Measurements from ENCODE around the gene DOCK7. TPM values are rescaled to one million over a fixed set of nuclear protein-coding genes. Genes with fewer than 3 reads are reported as not detected.

The DOCK7 gene
- total and polyA plus RNA-seq, 2 donors = 7.4 to 19.2 TPM

GRCh38 chr1:62601457-62601856 is 86.7 kb downstream of the DOCK7 start:
- H3K4me1 ChIP-seq (ENCODE audit: control insufficient read depth in 2 of 2, insufficient read depth in 2 of 2, low read length in 2 of 2) = no peaks in the 10 kb centered on the region
- H3K27me3 ChIP-seq (ENCODE audit: control insufficient read depth in 2 of 2, insufficient read depth in 1 of 2, low read length in 1 of 2) = no peaks in the 10 kb centered on the region
- WGBS = 98% methylated on average over 2 of the region's 2 CpGs
- DNase-seq (ENCODE audit: low read depth in 6 of 9, low spot score in 9 of 9) = no peak
- H3K36me3 ChIP-seq (ENCODE audit: control insufficient read depth in 2 of 2, insufficient read depth in 2 of 2, low read length in 1 of 2) = no peaks in the 10 kb centered on the region
- H3K4me3 ChIP-seq (ENCODE audit: low read length in 2 of 2) = no peak overlapping the region
- H3K27ac ChIP-seq (ENCODE audit: low read depth in 1 of 2, low read length in 1 of 2) = no peak overlapping the region
- no peaks in the 10 kb centered on the region for H3K9me3 ChIP-seq (ENCODE audit: control insufficient read depth in 2 of 2, insufficient read depth in 1 of 2, low read length in 1 of 2)

GRCh38 chr1:62599044-62599443 is 89.1 kb downstream of the DOCK7 start:
- Histone ChIP-seq H3K9me3 (ENCODE audit: control insufficient read depth in 2 of 2, insufficient read depth in 1 of 2, low read length in 1 of 2) (no peaks in the 10 kb centered on the region), H3K27ac (ENCODE audit: low read depth in 1 of 2, low read length in 1 of 2) (no peak overlapping the region), H3K4me1 (ENCODE audit: control insufficient read depth in 2 of 2, insufficient read depth in 2 of 2, low read length in 2 of 2) (no peaks in the 10 kb centered on the region), H3K27me3 (ENCODE audit: control insufficient read depth in 2 of 2, insufficient read depth in 1 of 2, low read length in 1 of 2) (no peaks in the 10 kb centered on the region), H3K36me3 (ENCODE audit: control insufficient read depth in 2 of 2, insufficient read depth in 2 of 2, low read length in 1 of 2) (no peaks in the 10 kb centered on the region), H3K4me3 (ENCODE audit: low read length in 2 of 2) (no peak overlapping the region)
- WGBS = 97% methylated on average over 5 of the region's 5 CpGs
- no peak for DNase-seq (ENCODE audit: low read depth in 6 of 9, low spot score in 9 of 9)

- WGBS = 98% methylated on average over 3 of the region's 3 CpGs
- Histone ChIP-seq H3K9me3 (ENCODE audit: control insufficient read depth in 2 of 2, insufficient read depth in 1 of 2, low read length in 1 of 2) (no peaks in the 10 kb centered on the region), H3K36me3 (ENCODE audit: control insufficient read depth in 2 of 2, insufficient read depth in 2 of 2, low read length in 1 of 2) (no peaks in the 10 kb centered on the region), H3K27me3 (ENCODE audit: control insufficient read depth in 2 of 2, insufficient read depth in 1 of 2, low read length in 1 of 2) (no peaks in the 10 kb centered on the region), H3K27ac (ENCODE audit: low read depth in 1 of 2, low read length in 1 of 2) (no peak within 1 kb of the TSS), H3K4me1 (ENCODE audit: control insufficient read depth in 2 of 2, insufficient read depth in 2 of 2, low read length in 2 of 2) (no peaks in the 10 kb centered on the region), H3K4me3 (ENCODE audit: low read length in 2 of 2) (no peak within 1 kb of the TSS)
- DNase-seq (ENCODE audit: low read depth in 6 of 9, low spot score in 9 of 9) = no peak
Measured at GRCh38 chr1:62597281-62597680, 90.9 kb downstream of the DOCK7 start, which contains the start of gene ANGPTL3. Gene ANGPTL3, plus strand, starts transcription at chr1:62597520. Its CDS starts 47 bp downstream, at chr1:62597567.

- Histone ChIP-seq H3K27ac (ENCODE audit: low read depth in 1 of 2, low read length in 1 of 2) (no peak overlapping the region), H3K36me3 (ENCODE audit: control insufficient read depth in 2 of 2, insufficient read depth in 2 of 2, low read length in 1 of 2) (no peaks in the 10 kb centered on the region), H3K9me3 (ENCODE audit: control insufficient read depth in 2 of 2, insufficient read depth in 1 of 2, low read length in 1 of 2) (no peaks in the 10 kb centered on the region), H3K27me3 (ENCODE audit: control insufficient read depth in 2 of 2, insufficient read depth in 1 of 2, low read length in 1 of 2) (no peaks in the 10 kb centered on the region), H3K4me1 (ENCODE audit: control insufficient read depth in 2 of 2, insufficient read depth in 2 of 2, low read length in 2 of 2) (no peaks in the 10 kb centered on the region), H3K4me3 (ENCODE audit: low read length in 2 of 2) (no peak overlapping the region)
- WGBS = 97% methylated on average over 3 of the region's 3 CpGs
- DNase-seq (ENCODE audit: low read depth in 6 of 9, low spot score in 9 of 9) = no peak
Measured at GRCh38 chr1:62595647-62596046, 92.5 kb downstream of the DOCK7 start.

- no peaks in the 10 kb centered on the region for H3K36me3 ChIP-seq (ENCODE audit: control insufficient read depth in 2 of 2, insufficient read depth in 2 of 2, low read length in 1 of 2)
- 87% methylated on average over 2 of the region's 2 CpGs for WGBS
- H3K27me3 ChIP-seq (ENCODE audit: control insufficient read depth in 2 of 2, insufficient read depth in 1 of 2, low read length in 1 of 2) = no peaks in the 10 kb centered on the region
- no peaks in the 10 kb centered on the region for H3K4me1 ChIP-seq (ENCODE audit: control insufficient read depth in 2 of 2, insufficient read depth in 2 of 2, low read length in 2 of 2)
- DNase-seq (ENCODE audit: low read depth in 6 of 9, low spot score in 9 of 9) = no peak
- no peak overlapping the region for H3K27ac ChIP-seq (ENCODE audit: low read depth in 1 of 2, low read length in 1 of 2)
- no peaks in the 10 kb centered on the region for H3K9me3 ChIP-seq (ENCODE audit: control insufficient read depth in 2 of 2, insufficient read depth in 1 of 2, low read length in 1 of 2)
- H3K4me3 ChIP-seq (ENCODE audit: low read length in 2 of 2) = no peak overlapping the region
Measured at GRCh38 chr1:62593825-62594394, 94.3 kb downstream of the DOCK7 start.

- no peak overlapping the region for H3K27ac ChIP-seq (ENCODE audit: low read depth in 1 of 2, low read length in 1 of 2)
- no peaks in the 10 kb centered on the region for H3K36me3 ChIP-seq (ENCODE audit: control insufficient read depth in 2 of 2, insufficient read depth in 2 of 2, low read length in 1 of 2)
- no peaks in the 10 kb centered on the region for H3K9me3 ChIP-seq (ENCODE audit: control insufficient read depth in 2 of 2, insufficient read depth in 1 of 2, low read length in 1 of 2)
- WGBS = 97% methylated on average over 1 of the region's 1 CpG
- no peaks in the 10 kb centered on the region for H3K4me1 ChIP-seq (ENCODE audit: control insufficient read depth in 2 of 2, insufficient read depth in 2 of 2, low read length in 2 of 2)
- H3K27me3 ChIP-seq (ENCODE audit: control insufficient read depth in 2 of 2, insufficient read depth in 1 of 2, low read length in 1 of 2) = no peaks in the 10 kb centered on the region
- H3K4me3 ChIP-seq (ENCODE audit: low read length in 2 of 2) = no peak overlapping the region
- DNase-seq (ENCODE audit: low read depth in 6 of 9, low spot score in 9 of 9) = no peak
Measured at GRCh38 chr1:62590970-62591368, 97.2 kb downstream of the DOCK7 start.

GRCh38 chr1:62590255-62590969 is 97.8 kb downstream of the DOCK7 start:
- no peaks in the 10 kb centered on the region for H3K27me3 ChIP-seq (ENCODE audit: control insufficient read depth in 2 of 2, insufficient read depth in 1 of 2, low read length in 1 of 2)
- H3K9me3 ChIP-seq (ENCODE audit: control insufficient read depth in 2 of 2, insufficient read depth in 1 of 2, low read length in 1 of 2) = no peaks in the 10 kb centered on the region
- 97% methylated on average over 4 of the region's 4 CpGs for WGBS
- no peaks in the 10 kb centered on the region for H3K4me1 ChIP-seq (ENCODE audit: control insufficient read depth in 2 of 2, insufficient read depth in 2 of 2, low read length in 2 of 2)
- H3K27ac ChIP-seq (ENCODE audit: low read depth in 1 of 2, low read length in 1 of 2) = no peak overlapping the region
- H3K36me3 ChIP-seq (ENCODE audit: control insufficient read depth in 2 of 2, insufficient read depth in 2 of 2, low read length in 1 of 2) = no peaks in the 10 kb centered on the region
- H3K4me3 ChIP-seq (ENCODE audit: low read length in 2 of 2) = no peak overlapping the region
- DNase-seq (ENCODE audit: low read depth in 6 of 9, low spot score in 9 of 9) = no peak

- Histone ChIP-seq H3K9me3 (ENCODE audit: control insufficient read depth in 2 of 2, insufficient read depth in 1 of 2, low read length in 1 of 2) (no peaks in the 10 kb centered on the region), H3K27me3 (ENCODE audit: control insufficient read depth in 2 of 2, insufficient read depth in 1 of 2, low read length in 1 of 2) (no peaks in the 10 kb centered on the region), H3K4me1 (ENCODE audit: control insufficient read depth in 2 of 2, insufficient read depth in 2 of 2, low read length in 2 of 2) (no peaks in the 10 kb centered on the region), H3K27ac (ENCODE audit: low read depth in 1 of 2, low read length in 1 of 2) (no peak overlapping the region), H3K4me3 (ENCODE audit: low read length in 2 of 2) (no peak overlapping the region), H3K36me3 (ENCODE audit: control insufficient read depth in 2 of 2, insufficient read depth in 2 of 2, low read length in 1 of 2) (no peaks in the 10 kb centered on the region)
- WGBS = 96% methylated on average over 3 of the region's 3 CpGs
- no peak for DNase-seq (ENCODE audit: low read depth in 6 of 9, low spot score in 9 of 9)
Measured at GRCh38 chr1:62589321-62589720, 98.9 kb downstream of the DOCK7 start.

- no peak for DNase-seq (ENCODE audit: low read depth in 6 of 9, low spot score in 9 of 9)
- H3K4me1 ChIP-seq (ENCODE audit: control insufficient read depth in 2 of 2, insufficient read depth in 2 of 2, low read length in 2 of 2) = no peaks in the 10 kb centered on the region
- H3K36me3 ChIP-seq (ENCODE audit: control insufficient read depth in 2 of 2, insufficient read depth in 2 of 2, low read length in 1 of 2) = no peaks in the 10 kb centered on the region
- no peaks in the 10 kb centered on the region for H3K9me3 ChIP-seq (ENCODE audit: control insufficient read depth in 2 of 2, insufficient read depth in 1 of 2, low read length in 1 of 2)
- H3K27me3 ChIP-seq (ENCODE audit: control insufficient read depth in 2 of 2, insufficient read depth in 1 of 2, low read length in 1 of 2) = no peaks in the 10 kb centered on the region
- no peak overlapping the region for H3K27ac ChIP-seq (ENCODE audit: low read depth in 1 of 2, low read length in 1 of 2)
- H3K4me3 ChIP-seq (ENCODE audit: low read length in 2 of 2) = no peak overlapping the region
Measured at GRCh38 chr1:62588000-62588399, 100.2 kb downstream of the DOCK7 start.
